Lung microvascular endothelial cell (primary cell): ENCODE measurements around the gene CTSE. TPM values are rescaled to one million over a fixed set of nuclear protein-coding genes. Genes with fewer than 3 reads are reported as not detected.
A peak's percentile ranks its signal among the peaks of the same experiment; 100 is the strongest.
"Not testable (repeated sequence)": the region's sequence is repeated elsewhere in the genome, so short reads cannot be mapped to it uniquely, and the experiment has no call there.

ENCODE experiments used
- DNase-seq, 2 donors: peaks; one replicate each; pipeline versions ENCODE4 v3.0.0 to v3.0.0-alpha.2; 2010; ENCODE audit warnings: low read depth in 2 of 2
- total RNA-seq: library from RNA; depleted of rRNA; stranded (reverse); fragments of >200 nt; gene quantifications from 2 replicates; pipeline ENCODE4 v1.2.1, GENCODE V29; 2014

Gene CTSE
- total RNA-seq, 1 donor from 2014 or later, result not detected

GRCh38 chr1:206015071-206015470, 8.6 kb downstream of the CTSE start:
- DNase-seq, result no peak

GRCh38 chr1:206014601-206015000, 9.1 kb downstream of the CTSE start:
- no peak for DNase-seq

GRCh38 chr1:206013026-206013795, 10.5 kb downstream of the CTSE start:
- DNase-seq, result peak in 1 of 2 donors; percentile 60

- DNase-seq, result no peak
Observed at GRCh38 chr1:206012086-206012859, 11.4 kb downstream of the CTSE start.

- DNase-seq, result no peak
Observed at GRCh38 chr1:206011057-206011456, 12.6 kb downstream of the CTSE start.

- DNase-seq, result no peak
Observed at GRCh38 chr1:206010060-206010459, 13.6 kb downstream of the CTSE start.

GRCh38 chr1:206006946-206007345, 16.7 kb downstream of the CTSE start:
- no peak for DNase-seq

GRCh38 chr1:206005778-206006180, 17.9 kb downstream of the CTSE start:
- peak in 1 of 2 donors; percentile 24 for DNase-seq

- no peak for DNase-seq
Observed at GRCh38 chr1:206005234-206005633, 18.5 kb downstream of the CTSE start.

GRCh38 chr1:206004826-206005225, 18.9 kb downstream of the CTSE start:
- DNase-seq, result no peak

GRCh38 chr1:206003854-206004800, 19.6 kb downstream of the CTSE start:
- DNase-seq, result no peak

- DNase-seq, result no peak
Observed at GRCh38 chr1:206002871-206003801, 20.6 kb downstream of the CTSE start, which contains the start of gene RAB7B. Gene RAB7B (minus strand): TSS chr1:206003395. CDS start chr1:205994135, 9,260 bp downstream.

- DNase-seq, result no peak
Observed at GRCh38 chr1:206002160-206002559, 21.5 kb downstream of the CTSE start.

GRCh38 chr1:206001476-206001888, 22.2 kb downstream of the CTSE start:
- DNase-seq, result peak in 1 of 2 donors; percentile 75

- no peak for DNase-seq
Observed at GRCh38 chr1:206000641-206001339, 22.9 kb downstream of the CTSE start.

GRCh38 chr1:205998457-205999241, 25.0 kb downstream of the CTSE start:
- DNase-seq, result no peak

- not testable (repeated sequence) for DNase-seq
Observed at GRCh38 chr1:205996641-205997040, 27.1 kb downstream of the CTSE start.

GRCh38 chr1:205994346-205994745, 29.3 kb downstream of the CTSE start:
- DNase-seq, result no peak

GRCh38 chr1:205993068-205993467, 30.6 kb downstream of the CTSE start:
- no peak for DNase-seq
